Loucy (cell line): ENCODE measurements around the gene ZNF500.

Experiments
- CTCF ChIP-seq: fragments of 200-600 bp; sonication (generic); conservative IDR thresholded peaks from 2 replicates; pipeline ENCODE4 v1.5.1; 2014; ENCODE audit warnings: mild to moderate bottlenecking, antibody characterized with exemption, low read length
- EZH2phosphoT487 ChIP-seq: fragments of 200-600 bp; IDR thresholded peaks from 2 replicates; pipeline ENCODE4 v1.6.1; 2018; ENCODE audit warnings: antibody characterized with exemption, mild to moderate bottlenecking, moderate library complexity, borderline replicate concordance

- no peak for TF ChIP-seq CTCF
- no peak for TF ChIP-seq EZH2phosphoT487
Observed at GRCh38 chr16:4701791-4702465, 65.0 kb downstream of the ZNF500 start.
